Mesenchymal stem cell (in vitro differentiated cells and primary cell): ENCODE measurements around the gene OR1F1.
A peak's percentile ranks its signal among the peaks of the same experiment; 100 is the strongest.

Source experiments
- DNase-seq: peaks from one replicate; pipeline ENCODE4 v3.0.0-alpha.2; 2013
- H2AFZ ChIP-seq: one replicate; pipeline ENCODE4 v1.6.1; 2013; ENCODE audit warnings: low read depth, mild to moderate bottlenecking, control low read depth, inconsistent platforms, low read length, moderate library complexity
- H2AK5ac ChIP-seq: 2 replicates; pipeline ENCODE4 v1.6.1; 2013; ENCODE audit warnings: low read length, moderate library complexity, mild to moderate bottlenecking, inconsistent platforms; ENCODE audit not compliant: severe bottlenecking
- H2BK120ac ChIP-seq: one replicate; pipeline ENCODE4 v1.6.1; 2013; ENCODE audit warnings: low read depth, mild to moderate bottlenecking, inconsistent platforms, low read length, moderate library complexity
- H2BK12ac ChIP-seq, 2 experiments: one replicate each; pipeline ENCODE4 v1.6.1; 2013; ENCODE audit warnings: inconsistent platforms in 2 of 2, low read length in 2 of 2, mild to moderate bottlenecking in 2 of 2, moderate library complexity in 2 of 2, control low read depth in 1 of 2
- H2BK15ac ChIP-seq: one replicate; pipeline ENCODE4 v1.6.1; 2013; ENCODE audit warnings: mild to moderate bottlenecking, low read depth, inconsistent platforms; ENCODE audit not compliant: poor library complexity, severe bottlenecking
- H2BK5ac ChIP-seq: 2 replicates; pipeline ENCODE4 v1.6.1; 2013; ENCODE audit warnings: low read depth, mild to moderate bottlenecking, low read length, control low read depth, inconsistent platforms; ENCODE audit not compliant: poor library complexity, severe bottlenecking
- H3K14ac ChIP-seq, 2 experiments: one replicate each; pipeline ENCODE4 v1.6.1; 2013; ENCODE audit warnings: inconsistent platforms in 2 of 2, low read length in 2 of 2, control low read depth in 1 of 2, mild to moderate bottlenecking in 1 of 2, moderate library complexity in 1 of 2
- H3K18ac ChIP-seq, 2 experiments: one replicate each; pipeline ENCODE4 v1.6.1; 2013; ENCODE audit warnings: inconsistent platforms in 2 of 2, low read length in 2 of 2, control low read depth in 1 of 2, low read depth in 1 of 2, mild to moderate bottlenecking in 1 of 2
- H3K23ac ChIP-seq, 2 experiments: one replicate each; pipeline ENCODE4 v1.6.1; 2013; ENCODE audit warnings: inconsistent platforms in 2 of 2, low read length in 2 of 2, mild to moderate bottlenecking in 2 of 2, moderate library complexity in 2 of 2, control low read depth in 1 of 2
- H3K27ac ChIP-seq: 2 replicates; pipeline ENCODE4 v1.5.1; 2013; ENCODE audit warnings: mild to moderate bottlenecking, moderate library complexity, low read length, control low read depth, inconsistent platforms; ENCODE audit not compliant: poor library complexity, severe bottlenecking
- H3K27me3 ChIP-seq, 2 experiments: 2 replicates each; pipeline versions ENCODE4 v1.6.1 to v1.7.0; 2013; ENCODE audit warnings: low read length in 2 of 2, mild to moderate bottlenecking in 2 of 2, moderate library complexity in 2 of 2, control low read depth in 1 of 2, inconsistent platforms in 1 of 2; ENCODE audit not compliant: control insufficient read depth in 1 of 2, insufficient read depth in 1 of 2
- H3K36me3 ChIP-seq, 2 experiments: 2 replicates each; pipeline versions ENCODE4 v1.6.1 to v1.7.0; 2013; ENCODE audit warnings: low read length in 2 of 2, control low read depth in 1 of 2, inconsistent platforms in 1 of 2, low read depth in 1 of 2, mild to moderate bottlenecking in 1 of 2; ENCODE audit not compliant: insufficient read depth in 2 of 2, control insufficient read depth in 1 of 2
- H3K4ac ChIP-seq, 2 experiments: one replicate each; pipeline ENCODE4 v1.6.1; 2013; ENCODE audit warnings: inconsistent platforms in 2 of 2, low read length in 2 of 2, mild to moderate bottlenecking in 2 of 2, moderate library complexity in 2 of 2, control low read depth in 1 of 2, low read depth in 1 of 2
- H3K4me1 ChIP-seq: 2 replicates; pipeline ENCODE4 v1.6.1; 2013; ENCODE audit warnings: low read depth, low read length, control low read depth; ENCODE audit not compliant: control insufficient read depth, insufficient read depth
- H3K4me2 ChIP-seq: 2 replicates; pipeline ENCODE4 v1.6.1; 2013; ENCODE audit warnings: low read length, mild to moderate bottlenecking, inconsistent platforms; ENCODE audit not compliant: poor library complexity, severe bottlenecking
- H3K4me3 ChIP-seq, 2 experiments: 2 replicates each; pipeline versions ENCODE4 v1.5.1 to v1.7.0; 2013; ENCODE audit warnings: low read length in 2 of 2, mild to moderate bottlenecking in 2 of 2, control low read depth in 1 of 2, low read depth in 1 of 2; ENCODE audit not compliant: insufficient read depth in 1 of 2
- H3K79me1 ChIP-seq: replicated peaks from 2 replicates; pipeline ENCODE4 v1.6.1; 2013; ENCODE audit warnings: mild to moderate bottlenecking, control low read depth, low read length, inconsistent platforms; ENCODE audit not compliant: poor library complexity, severe bottlenecking
- H3K9ac ChIP-seq: 2 replicates; pipeline ENCODE4 v1.7.0; 2013; ENCODE audit warnings: mild to moderate bottlenecking, low read length, moderate library complexity
- H3K9me3 ChIP-seq: 2 replicates; pipeline ENCODE4 v1.7.0; 2013; ENCODE audit warnings: mild to moderate bottlenecking, low read length; ENCODE audit not compliant: control insufficient read depth
- H4K8ac ChIP-seq: one replicate; pipeline ENCODE4 v1.6.1; 2013; ENCODE audit warnings: inconsistent platforms, mild to moderate bottlenecking, low read length, moderate library complexity
- H4K91ac ChIP-seq: one replicate; pipeline ENCODE4 v1.6.1; 2013; ENCODE audit warnings: mild to moderate bottlenecking, low read length, inconsistent platforms
- WGBS: methylation state at CpG from one replicate; pipeline ENCODE4 v1.1.7; 2013; ENCODE audit warnings: mixed read lengths; 5-methylcytosine and 5-hydroxymethylcytosine counted together

OR1F1 gene

DNA sequence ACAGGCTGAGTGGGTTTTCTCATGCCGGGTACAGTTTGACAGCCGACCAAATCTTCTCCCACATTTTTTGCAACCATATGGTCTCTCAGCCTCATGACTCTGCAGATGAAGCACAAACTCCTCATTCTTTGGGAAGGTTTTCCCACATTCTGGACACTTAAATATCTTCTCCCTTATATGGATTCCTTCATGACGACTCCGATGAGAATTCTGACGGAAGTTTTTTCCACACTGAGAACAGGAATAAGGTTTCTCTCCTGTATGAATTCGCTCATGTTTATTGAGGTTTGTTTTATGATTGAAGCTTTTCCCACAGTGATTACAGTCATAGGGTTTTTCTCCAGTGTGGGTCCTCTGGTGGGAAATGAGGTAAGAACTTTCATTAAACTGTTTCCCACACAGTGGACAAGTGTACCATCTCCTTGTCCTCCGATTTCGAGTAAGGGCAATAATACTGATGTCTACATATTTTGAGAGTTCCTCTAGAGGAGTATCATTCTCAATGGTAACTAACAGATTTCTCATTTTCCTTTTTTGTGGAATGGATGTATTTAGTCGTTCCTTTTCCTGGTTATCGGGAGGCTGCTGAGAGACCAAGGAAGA, 36.0 kb downstream of the OR1F1 start:
- Histone ChIP-seq H2BK120ac (no peak overlapping the region), H3K36me3 (peaks cover 41 to 66% of the 10 kb centered on the region in 2 experiments), H3K14ac (no peak overlapping the region), H4K8ac (no peak overlapping the region), H2BK5ac (no peak overlapping the region), H3K27me3 (no peaks in the 10 kb centered on the region), H3K79me1 (peaks cover 6% of the 10 kb centered on the region), H2AFZ (no peak overlapping the region), H4K91ac (no peak overlapping the region), H3K23ac (no peak overlapping the region), H3K4ac (no peak overlapping the region), H3K18ac (no peak overlapping the region), H3K4me3 (peak overlapping the region in 1 of 2 experiments; percentile 63), H2BK15ac (no peak overlapping the region), H2BK12ac (no peak overlapping the region), H3K9ac (no peak overlapping the region), H3K27ac (no peak overlapping the region), H3K9me3 (peaks cover 89% of the 10 kb centered on the region), H3K4me1 (no peaks in the 10 kb centered on the region), H2AK5ac (no peak overlapping the region), H3K4me2 (no peak overlapping the region)
- no peak for DNase-seq
- 98% methylated on average over 8 of the region's 10 CpGs for WGBS

- Histone ChIP-seq H4K8ac (peak overlapping the region; percentile 49), H4K91ac (no peak overlapping the region), H2BK15ac (no peak overlapping the region), H3K36me3 (peaks cover 20 to 40% of the 10 kb centered on the region in 2 experiments), H3K9ac (peak overlapping the region; percentile 95), H2AFZ (peak overlapping the region; percentile 94), H3K79me1 (peaks cover 25% of the 10 kb centered on the region), H3K4me3 (peak overlapping the region; percentile 79 to 99), H2BK120ac (no peak overlapping the region), H3K27ac (peak overlapping the region; percentile 97), H2BK12ac (peak overlapping the region in 1 of 2 experiments; percentile 2), H2BK5ac (no peak overlapping the region), H3K4me1 (peaks cover 8% of the 10 kb centered on the region), H3K4me2 (peak overlapping the region; percentile 75), H2AK5ac (no peak overlapping the region), H3K14ac (peak overlapping the region in 1 of 2 experiments; percentile 49), H3K27me3 (no peaks in the 10 kb centered on the region), H3K4ac (peak overlapping the region in 1 of 2 experiments; percentile 71), H3K23ac (peak overlapping the region in 1 of 2 experiments; percentile 0), H3K18ac (peak overlapping the region; percentile 3 to 81), H3K9me3 (peaks cover 32% of the 10 kb centered on the region)
- no peak for DNase-seq
- 5% methylated on average over 18 of the region's 18 CpGs for WGBS
These were observed 46.5 kb downstream of the OR1F1 start for GRCh38 chr16:3234543-3234856.

DNA sequence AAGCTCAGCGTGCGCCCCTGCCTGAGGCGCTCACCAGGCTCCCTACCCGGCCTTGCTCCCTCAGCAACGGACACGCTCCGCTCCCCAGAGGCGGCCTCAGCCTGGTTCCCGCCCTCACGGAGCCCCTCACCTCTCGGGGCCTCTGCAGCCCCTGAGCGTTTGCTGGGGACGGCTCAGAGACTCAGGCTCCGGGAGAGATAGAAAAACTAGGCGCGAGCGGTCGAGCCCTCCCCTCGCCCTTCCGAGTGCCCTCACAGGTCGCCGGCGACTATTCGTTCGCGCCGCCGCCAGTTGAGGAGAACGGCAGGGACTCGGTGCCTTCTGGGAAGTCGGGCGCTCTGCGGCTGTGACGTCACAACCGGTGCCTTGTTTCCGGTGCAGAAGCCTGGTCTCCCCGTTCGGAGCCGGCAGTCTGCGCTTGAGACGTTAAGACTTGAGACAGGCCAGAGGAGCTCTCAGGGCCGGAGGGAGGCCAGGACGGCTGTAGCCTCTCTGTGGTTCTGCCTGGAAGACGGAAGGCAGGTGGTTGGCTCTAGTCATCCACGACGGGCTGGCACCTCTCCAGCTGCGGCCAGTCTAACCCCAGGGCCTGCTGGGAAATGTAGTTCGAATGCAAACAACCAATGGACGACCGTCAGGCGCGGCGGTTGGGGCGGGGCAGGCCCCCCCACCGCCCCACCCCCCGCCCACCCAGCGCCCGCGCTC, 47.0 kb downstream of the OR1F1 start, which contains the start of gene ZNF200:
Gene ZNF200, minus strand, starts transcription at position 302 of the 705 bp plus-strand sequence. CDS start 1,403 bp downstream, outside the sequence.
- no peaks in the 10 kb centered on the region for H3K27me3 ChIP-seq
- peak within 1 kb of the TSS; percentile 71 to 90 for H3K4ac ChIP-seq
- peak within 1 kb of the TSS; percentile 75 for H3K4me2 ChIP-seq
- no peak within 1 kb of the TSS for H2AK5ac ChIP-seq
- peaks cover 8% of the 10 kb centered on the region for H3K4me1 ChIP-seq
- H3K36me3 ChIP-seq = peaks cover 15 to 35% of the 10 kb centered on the region in 2 experiments
- H2BK12ac ChIP-seq = peak within 1 kb of the TSS in 1 of 2 experiments; percentile 23
- peak within 1 kb of the TSS; percentile 79 to 99 for H3K4me3 ChIP-seq
- WGBS = under 1% methylated on average over 35 of the region's 59 CpGs
- peak within 1 kb of the TSS in 1 of 2 experiments; percentile 49 for H3K14ac ChIP-seq
- peak within 1 kb of the TSS; percentile 98 for H4K8ac ChIP-seq
- H3K9me3 ChIP-seq = peaks cover 27% of the 10 kb centered on the region
- H3K27ac ChIP-seq = peak within 1 kb of the TSS; percentile 97
- peak within 1 kb of the TSS; percentile 57 for H2BK15ac ChIP-seq
- H4K91ac ChIP-seq = peak within 1 kb of the TSS; percentile 99
- H2BK120ac ChIP-seq = no peak within 1 kb of the TSS
- H3K79me1 ChIP-seq = peaks cover 23% of the 10 kb centered on the region
- peak within 1 kb of the TSS; percentile 94 for H2AFZ ChIP-seq
- peak within 1 kb of the TSS in 1 of 2 experiments; percentile 0 for H3K23ac ChIP-seq
- peak; percentile 97 for DNase-seq
- H3K18ac ChIP-seq = peak within 1 kb of the TSS; percentile 98 to 99
- H3K9ac ChIP-seq = peak within 1 kb of the TSS; percentile 95
- peak within 1 kb of the TSS; percentile 83 for H2BK5ac ChIP-seq
